Activated CD4-positive, alpha-beta T cell treated with anti-CD3 and anti-CD28 coated beads, Interleukin-2, Interleukin-6, amounts not matched to agents 100 ng/mL and 50 ng/mL, durations not matched to agents 16 hours and 8 hours (primary cell): Measurements from ENCODE around the gene OAF.

Experiments
- DNase-seq: peaks from one replicate; pipeline ENCODE4 v3.0.0-alpha.2; 2020

Gene OAF

DNA sequence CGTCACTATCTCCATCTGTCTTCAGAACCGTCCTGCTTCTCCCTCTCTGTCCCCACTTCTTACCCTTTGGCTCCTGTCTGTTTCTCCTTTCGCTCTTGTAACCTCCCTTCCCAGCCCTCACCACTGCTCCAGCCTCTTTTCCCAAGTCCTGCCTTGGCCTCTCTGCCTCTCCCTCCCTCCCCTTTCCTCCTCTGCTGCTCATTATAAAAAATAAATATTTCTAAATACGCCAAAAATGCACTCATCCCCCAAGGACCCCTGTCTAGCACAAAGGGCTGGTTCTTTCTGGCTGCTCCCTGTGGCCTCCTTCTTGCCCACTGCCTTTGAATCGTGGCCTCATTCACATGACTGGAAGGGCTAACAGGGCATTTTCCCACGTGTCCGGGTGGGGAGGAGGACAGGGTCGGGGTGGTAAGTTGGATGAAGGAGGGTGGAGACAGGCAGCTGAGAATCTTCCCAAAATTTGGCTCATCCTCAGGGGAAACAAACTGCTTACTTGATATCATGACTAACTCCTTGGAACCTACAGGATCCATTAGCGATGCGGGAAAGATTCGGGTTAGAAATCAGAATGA lies 26.4 kb upstream of the OAF start:
- DNase-seq, result no peak

DNA sequence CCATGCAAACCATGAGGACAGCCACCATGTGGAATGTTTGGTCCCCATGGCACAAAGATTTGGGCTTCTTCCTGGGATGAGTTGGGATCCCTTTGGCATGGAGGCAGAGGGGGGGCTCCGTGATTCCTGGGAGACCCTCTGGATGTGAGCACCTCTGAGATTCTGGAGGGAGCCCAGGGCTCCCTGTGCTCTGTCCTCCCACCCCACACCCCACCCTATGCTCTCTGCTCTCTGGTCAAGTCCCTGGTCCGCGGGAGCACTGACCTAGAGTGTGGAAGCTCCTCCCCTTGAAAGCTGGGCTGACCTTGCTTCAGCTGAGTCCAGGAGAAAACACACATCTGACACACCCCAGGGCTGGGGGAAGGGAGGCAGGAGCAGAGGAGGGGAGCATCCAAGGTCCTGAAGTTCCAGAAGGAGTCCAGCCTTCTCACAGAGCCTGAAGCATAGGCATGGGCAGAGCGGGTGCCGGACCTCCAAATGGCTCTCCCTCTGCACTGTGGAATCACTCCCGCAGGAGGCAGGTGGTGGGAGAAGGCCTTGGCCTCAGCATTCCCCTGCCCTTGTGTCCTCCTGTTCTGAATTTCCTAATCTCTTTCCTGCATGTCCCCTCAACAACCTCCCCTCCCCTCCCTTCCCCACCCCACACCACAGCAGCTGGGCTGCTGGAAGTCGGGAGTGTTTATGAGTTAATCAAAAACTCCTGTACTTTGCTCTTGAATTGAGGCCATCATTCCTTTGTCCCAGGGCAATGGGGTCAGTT lies 25.7 kb upstream of the OAF start:
- DNase-seq, result no peak

DNA sequence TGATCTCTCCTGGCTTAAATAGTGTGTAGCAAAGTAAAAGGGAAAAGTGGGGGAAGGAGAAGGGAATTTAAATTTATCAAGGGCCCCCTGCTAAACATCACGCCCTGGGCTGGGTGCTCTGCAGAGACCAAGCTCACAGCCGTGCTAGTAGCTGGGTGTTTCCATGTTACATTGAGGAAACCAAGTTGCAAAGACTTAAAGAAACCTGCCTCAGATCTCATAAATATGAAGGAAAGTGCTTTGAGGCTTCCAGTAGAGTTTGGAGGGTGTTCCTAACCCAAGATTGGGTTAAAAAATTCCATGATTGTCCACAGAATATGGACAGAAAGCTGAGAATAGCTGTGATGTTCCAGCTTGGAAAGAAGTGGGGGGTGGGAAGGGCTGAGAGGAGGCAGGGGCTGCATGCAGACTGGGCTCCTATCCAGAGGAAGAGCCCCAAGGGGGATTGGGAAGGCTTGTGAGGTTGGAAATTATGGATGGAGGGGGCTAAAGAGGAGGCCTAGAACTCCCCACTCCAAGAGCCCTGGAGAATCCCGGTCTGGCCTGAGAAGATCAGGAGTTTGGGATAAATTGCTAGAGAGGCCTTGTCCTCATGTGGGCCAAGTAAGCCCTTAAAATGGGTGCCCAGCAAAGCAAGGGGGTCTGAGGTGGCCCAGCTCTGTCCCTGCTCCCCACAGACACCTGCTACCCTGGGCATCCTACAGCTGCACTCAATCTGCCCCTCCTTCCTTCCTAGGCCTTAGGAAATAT lies 25.0 kb upstream of the OAF start:
- no peak for DNase-seq

DNA sequence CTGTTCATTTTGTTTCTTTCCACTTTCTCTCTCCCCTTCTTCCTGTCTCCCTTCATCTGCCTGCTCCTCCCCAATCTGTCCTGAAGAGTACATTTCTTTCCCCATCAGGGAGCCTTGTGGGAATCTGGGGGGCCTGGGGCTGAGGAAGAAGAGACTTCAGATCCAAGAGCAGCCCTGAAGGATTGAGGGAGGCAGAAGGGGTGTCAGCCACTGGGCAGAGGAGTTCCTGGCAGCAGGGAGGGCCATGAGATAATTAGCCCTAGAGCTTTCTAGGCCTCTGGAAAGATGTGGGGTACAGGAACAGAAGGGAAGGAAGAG lies 24.4 kb upstream of the OAF start:
- DNase-seq, result no peak

DNA sequence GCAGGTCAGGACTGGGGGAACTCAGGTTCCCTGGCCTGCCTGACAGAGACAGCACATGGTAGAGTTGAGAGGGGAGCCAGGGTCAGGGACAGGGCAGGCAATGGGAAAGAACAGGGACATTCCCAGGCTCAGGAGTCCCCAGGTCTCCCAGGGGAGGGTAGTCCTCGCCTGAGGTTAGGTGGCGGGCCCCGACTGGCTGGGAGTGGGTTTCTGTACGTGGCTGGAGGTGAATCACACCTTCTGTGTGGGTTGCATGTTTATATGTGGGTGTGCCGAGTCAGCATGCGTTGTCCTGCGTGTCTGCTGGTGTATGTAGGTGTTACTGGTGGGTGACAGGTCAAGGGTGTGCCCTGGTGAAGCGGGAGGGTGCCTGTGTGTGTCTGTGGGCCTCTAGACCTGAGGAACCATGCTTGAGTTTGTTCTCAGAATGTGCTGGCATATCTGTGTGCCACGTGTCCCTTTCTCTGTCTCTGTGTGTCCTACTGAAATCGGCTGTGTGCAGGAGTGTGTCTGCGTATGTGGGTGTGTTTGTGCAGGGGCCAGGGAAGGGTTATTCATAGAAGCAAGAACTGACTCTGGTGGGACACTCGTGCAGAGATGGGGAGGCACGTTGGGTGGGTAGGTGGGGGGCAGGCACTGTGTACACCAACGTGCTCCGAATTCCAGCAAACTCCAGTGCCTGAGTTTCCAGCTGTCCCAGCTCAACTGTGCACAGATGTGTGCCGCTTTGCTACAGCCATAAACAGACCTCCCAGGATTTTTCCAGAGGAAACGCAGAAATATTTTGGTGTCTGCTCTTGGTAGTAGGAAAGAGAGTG lies 23.8 kb upstream of the OAF start:
- DNase-seq, result no peak

DNA sequence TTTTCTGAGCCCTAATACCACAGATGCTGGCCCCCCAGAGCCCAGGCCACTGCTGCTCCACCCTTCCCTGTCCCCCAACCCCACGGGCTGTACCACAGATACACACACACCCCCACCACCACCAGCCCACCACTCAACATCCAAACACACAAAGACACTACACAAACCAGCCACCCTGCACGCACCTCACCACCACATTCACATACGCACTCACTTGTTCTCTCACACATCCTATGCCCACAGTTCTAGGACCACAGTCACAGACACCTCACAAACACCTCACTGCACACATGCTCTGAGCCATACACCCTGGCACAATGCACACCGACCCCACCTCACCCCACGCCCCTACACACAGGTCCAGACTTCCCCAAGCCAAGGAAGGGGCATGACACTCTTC lies 22.5 kb upstream of the OAF start:
- DNase-seq, result no peak

DNA sequence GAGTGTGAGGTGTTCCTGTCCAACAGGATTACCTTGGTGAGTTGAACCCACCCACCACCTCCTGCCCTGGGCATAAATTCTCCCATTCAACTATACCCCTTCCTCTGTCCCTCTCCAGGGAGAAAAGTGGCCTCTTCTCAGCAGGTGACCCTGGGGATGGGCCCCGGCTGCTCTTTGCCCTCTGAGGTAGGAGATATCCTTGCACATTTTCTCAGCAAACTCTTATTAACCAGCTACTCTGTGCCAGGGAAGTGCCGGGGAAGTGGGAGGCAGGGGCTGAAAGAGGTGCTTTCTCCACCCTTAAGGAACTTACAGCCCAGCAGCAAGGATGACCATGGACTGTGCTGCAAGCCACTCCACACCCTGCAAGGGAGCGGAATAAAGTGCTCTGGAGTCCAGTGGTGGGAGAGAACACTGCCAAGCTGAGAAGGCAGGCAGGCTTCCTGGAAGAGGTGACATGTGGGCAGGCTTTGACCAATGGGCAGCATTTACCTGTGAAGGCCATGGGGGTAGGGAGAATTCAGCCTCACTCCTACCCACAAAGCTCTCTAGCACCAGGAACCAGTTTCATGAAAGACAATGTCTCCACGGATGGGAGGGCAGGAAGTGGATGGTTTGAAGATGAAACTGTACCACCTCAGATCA lies 21.9 kb upstream of the OAF start:
- DNase-seq, result no peak

DNA sequence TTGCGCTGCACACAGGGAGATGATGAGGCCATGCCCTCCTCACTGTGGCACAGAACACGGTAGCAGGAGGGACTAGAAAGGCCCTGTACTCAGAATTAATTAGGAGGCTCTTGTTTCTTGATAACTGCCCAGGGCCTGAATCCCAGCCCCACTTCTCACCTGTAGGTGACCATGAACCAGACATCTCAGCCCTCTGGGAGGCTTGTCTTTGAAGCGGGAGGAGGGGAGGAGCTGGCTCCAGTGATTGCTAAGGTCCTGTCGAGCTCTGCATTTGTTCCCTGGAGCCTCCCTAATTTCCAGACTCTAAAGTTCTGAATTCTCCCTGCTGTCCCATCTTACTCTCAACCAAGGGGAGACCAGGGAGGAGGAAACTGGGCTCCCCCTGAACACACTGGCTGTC lies 19.8 kb upstream of the OAF start:
- no peak for DNase-seq

DNA sequence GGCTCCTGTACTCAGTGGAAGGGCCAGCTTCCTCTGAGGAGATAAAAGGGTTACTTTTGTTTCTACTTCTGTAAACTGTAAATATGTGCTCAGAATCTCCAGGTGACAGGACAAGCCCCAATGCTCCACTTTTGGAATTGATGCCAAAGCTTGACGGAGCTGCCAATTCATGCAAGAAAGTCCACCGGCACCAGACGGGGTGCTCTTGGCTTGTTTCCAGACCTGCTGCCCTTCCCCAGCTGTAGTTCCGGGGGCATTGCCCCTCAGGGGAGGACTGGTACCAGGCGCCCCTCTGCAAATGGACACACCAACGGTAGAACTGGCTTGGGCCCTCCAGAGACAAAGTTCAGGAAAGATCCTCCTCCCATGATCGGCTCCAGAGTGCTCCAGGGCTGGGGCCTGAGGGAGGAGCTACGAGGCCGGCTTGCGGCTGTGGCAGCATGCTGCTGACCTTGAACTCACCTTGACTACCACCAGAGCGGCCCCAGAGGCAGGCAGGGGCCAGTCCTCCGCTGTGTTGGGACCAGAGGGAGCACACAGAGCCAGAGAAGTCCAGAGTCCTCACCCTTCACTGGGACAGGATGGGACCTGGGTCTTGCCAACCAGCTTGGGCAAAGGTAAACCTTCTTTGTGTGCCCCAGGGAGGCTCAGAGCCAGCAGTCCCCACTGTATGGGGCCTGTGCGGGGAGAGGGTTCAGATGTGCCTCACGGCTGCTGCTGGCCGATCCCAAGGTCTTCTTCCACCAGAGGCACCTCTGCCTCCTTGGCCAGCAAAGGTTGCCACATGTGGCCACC lies 17.8 kb upstream of the OAF start:
- no peak for DNase-seq

DNA sequence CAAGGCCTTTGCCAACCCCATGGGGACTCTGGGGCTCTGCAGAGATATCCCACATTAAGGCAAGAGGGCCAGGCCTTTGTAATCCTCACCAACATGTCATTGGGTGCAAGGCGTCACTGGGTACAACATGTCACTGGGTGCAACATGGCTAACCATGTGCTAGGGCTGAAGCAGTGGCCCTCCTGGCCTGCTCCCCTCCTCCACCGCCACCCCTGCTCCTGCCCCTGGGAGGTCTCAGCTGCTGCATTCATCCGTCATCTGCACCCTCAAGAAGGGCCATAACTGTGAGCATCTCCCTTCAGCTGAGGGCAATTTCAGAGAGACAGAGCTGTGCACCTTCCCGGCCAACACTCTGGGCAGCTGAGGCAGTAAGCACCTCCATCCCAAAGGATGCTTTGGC lies 16.7 kb upstream of the OAF start:
- DNase-seq, result no peak

DNA sequence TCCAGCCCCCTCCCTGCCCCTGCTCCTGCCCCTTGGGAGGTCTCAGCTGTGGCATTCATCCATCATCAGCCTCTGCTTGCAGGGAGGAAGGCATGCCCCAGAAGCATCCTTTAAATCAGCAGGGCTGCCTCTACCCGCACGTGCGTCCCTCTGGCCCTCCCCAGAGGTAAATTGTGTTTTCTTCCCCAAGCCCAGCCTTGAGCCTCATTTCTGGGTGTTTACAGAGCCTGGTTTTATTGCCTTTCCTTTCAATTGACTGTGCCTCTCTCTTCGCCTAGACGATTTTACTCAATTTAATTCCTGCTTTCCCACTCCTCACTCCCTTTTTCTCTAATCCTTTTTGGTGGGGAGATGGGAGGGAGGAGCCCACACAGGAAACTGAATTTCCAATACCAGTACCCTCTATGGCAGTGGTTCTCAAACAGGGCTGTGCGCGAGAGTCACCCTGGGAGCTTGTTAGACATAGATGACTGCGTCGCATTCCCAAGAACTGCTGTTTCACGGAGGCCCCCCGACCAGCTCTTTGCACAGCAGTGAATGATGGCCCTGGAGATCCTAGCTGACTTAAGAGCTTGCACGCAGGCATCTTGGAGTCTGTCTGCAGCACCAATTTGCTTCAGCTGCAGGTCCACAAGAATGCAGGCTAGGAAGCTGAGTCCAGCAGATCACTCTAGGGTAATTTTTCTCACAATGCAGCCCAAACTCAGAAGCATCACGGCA lies 15.1 kb upstream of the OAF start:
- DNase-seq, result no peak

DNA sequence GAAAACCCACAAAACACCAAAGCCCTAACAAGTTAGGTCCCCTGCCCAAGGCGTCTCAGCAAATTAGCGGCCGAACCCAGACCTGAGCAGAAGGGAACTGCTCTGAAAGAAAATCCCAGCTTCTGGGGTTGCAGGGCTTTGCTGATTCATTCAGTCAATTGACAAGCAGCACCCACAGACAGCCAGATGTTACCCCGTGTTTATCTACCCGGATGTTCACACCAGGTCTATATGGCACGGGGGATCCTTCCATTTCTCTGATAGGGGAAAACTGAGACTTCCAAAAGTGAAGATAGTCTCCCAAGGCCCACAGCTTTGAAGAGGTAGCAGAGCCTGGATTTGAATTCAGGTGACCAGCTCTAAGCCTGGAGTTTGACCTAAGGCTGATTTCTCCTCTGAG lies 14.0 kb upstream of the OAF start:
- no peak for DNase-seq

DNA sequence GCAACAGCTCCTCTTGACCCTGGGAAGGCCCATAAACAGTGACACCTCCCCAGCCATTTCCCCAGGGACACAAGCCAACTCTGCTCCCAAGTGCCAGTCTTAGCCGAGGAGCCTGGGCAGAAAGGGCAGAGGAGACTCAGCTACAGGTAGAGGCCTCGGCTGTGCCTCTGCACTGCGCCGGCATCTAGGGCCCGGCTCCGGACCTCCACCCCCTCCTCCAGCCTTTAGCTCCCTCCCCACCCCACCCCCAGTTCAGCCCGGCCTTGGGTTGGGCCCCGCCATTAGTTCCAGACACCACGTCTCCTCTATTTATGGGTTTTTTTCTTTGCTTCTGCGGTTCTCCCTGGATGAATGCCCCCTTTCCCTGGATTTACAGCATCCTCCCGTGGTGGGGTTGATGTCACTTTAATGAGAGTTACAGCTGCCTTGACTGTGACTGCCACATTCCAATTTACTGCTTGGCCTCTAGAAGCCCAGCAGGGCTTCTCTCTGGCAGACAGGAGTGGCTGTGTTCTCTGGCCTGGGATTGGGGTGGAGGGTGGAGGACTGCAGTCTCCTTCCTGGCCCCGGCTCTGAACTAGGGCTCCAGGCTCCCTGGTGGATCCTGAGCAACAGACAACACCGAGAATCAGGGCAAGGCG lies 13.5 kb upstream of the OAF start:
- no peak for DNase-seq

DNA sequence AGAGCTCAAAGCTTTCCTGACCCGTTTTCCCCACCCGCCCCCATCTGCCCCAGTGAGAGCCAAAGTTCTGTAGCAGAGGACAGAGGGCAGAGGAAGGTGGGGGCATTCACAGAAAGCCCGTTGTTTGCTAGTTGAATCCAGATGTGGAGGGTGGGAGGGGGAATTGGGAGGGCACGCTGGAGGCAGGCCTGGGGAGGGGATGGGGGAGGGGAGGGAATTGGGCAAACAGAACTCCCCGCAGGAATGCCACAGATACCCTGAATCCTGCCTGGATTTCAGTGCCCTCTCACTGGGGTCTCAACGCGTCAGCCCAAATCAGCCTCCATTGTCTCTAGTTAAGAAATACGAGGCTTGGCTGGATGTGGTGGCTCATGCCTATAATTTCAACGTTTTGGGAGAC lies 12.9 kb upstream of the OAF start:
- no peak for DNase-seq

DNA sequence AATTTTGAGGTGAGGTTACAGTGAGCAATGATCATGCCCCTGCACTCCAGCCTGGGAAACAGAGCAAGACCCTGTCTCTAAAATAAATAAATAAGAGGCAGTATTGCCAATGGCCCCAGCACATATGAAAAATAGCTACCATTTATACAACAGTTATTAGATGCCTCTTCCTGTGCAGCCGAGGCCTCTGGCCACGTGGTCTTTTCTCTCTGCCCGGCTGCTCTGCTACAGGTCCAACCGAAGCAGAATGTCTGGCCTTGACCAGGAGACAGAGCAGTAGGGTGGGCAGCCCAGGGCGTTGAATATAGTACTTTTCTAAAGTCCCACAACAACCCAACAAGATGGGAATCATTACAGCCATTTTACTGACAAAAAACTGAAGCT lies 12.4 kb upstream of the OAF start:
- no peak for DNase-seq

DNA sequence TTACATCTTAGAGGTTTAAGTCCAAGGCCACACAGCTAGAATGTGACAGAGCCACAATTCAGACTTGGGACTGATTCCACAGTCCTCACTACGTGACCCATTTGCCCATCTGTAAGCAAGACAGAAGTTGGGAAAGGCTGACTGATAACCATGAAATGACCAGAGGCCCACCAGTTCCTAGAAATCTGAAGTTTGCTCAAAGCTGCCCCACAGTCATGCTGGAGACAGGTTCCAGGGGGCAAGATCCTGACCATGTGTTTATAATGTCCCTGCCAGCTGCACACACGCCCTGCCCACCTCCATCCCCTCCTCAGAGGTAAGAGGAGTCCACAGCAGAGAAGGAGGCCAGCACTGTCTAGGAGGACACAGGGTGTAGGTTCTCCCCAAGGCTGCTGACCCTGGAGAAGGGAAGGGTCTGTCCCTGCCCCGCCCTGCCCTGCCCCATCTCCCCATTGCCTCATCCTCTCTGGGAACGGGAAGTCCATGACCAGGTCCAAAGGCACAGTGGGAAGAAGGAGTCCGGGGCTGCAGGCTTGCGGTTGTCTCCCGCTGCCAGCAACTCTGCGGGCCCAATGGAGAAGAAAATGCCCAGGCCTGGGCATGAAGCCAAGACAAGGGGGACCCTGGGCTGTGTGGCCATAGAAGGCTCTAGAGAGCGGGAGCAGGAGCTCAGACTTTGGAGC lies 11.9 kb upstream of the OAF start:
- no peak for DNase-seq

DNA sequence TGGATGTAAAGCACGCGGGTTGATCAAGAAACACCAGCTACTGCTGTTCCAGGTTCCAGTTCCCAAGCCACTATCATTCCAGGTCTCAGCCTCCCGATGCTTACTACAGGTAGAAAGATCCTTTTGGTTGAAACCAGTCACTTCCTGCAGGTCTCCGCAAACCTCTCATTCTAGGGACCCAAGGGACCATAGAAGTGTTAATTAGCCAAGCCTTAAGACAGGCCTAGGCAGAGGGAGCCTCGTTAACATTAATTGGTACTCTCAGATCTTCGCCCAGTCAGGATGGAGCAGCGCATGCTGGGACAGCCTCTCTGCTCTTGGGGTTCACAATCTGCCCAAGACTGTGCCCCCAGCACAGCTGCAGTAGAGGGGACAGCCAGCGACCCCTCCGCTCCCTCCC lies 11.2 kb upstream of the OAF start:
- no peak for DNase-seq

DNA sequence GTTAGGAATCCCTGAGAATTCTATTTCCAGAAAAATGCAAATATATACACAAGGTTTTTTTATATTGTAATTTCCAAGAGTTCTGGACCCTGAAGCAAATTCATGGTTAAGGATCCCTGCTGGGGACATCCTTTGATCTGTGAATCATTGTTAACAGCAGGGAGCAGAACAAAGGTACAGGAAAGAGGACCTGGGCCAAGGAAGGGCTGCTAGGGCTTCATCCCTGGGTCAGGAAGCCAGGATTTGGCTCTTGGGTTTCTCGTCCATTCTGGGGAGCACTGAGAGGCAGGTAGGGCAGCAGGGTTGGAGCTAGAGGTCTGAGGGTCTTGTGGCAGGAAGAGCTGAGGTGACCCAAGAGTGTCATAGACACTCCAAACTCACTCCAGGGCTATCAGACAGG lies 10.2 kb upstream of the OAF start:
- DNase-seq, result no peak

DNA sequence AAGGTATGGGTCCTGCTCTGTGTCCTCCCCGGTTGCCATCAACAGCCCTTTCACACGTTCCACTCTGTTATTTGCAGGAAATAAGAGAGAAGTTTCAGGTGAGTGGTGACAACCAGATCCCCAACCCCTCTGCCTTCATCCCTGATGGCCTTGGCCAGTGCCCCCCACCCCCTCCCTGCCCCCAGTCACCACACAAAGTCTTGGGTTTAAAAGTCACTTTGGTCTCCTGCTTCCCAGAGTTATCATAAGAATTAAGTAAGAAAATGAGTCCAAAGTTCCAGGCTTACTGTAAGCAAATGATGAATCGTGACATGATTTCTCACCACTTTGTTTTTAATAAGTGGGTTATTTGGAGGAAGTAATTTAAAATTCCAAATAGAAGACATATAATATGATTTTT lies 9.2 kb upstream of the OAF start:
- no peak for DNase-seq

DNA sequence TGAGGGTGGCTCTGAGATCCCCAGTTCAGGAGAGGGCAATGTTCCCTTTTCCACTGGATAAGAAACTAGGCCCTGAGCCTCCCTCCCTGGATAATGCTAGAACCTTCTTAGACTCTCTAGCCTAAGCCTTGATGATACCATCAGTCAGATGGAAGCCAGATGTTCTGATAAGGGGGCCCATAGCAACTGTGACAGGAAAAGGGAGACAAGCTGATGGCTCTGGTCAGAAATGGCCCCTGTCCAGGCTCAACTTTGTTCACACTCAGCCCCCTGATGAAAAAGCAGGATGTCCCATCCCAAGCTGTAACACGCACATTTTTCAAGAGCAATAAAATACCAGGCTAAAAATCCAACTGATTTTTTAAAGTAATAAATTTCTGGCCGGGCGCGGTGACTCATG lies 7.2 kb upstream of the OAF start:
- DNase-seq, result no peak
